Ecto neural progenitor cell (in vitro differentiated cells): ENCODE results near the gene TELO2.

Experiments used
- DNase-seq: peaks from one replicate; pipeline ENCODE4 v3.0.0-alpha.2; 2018; ENCODE audit warnings: low spot score

The TELO2 gene

DNA sequence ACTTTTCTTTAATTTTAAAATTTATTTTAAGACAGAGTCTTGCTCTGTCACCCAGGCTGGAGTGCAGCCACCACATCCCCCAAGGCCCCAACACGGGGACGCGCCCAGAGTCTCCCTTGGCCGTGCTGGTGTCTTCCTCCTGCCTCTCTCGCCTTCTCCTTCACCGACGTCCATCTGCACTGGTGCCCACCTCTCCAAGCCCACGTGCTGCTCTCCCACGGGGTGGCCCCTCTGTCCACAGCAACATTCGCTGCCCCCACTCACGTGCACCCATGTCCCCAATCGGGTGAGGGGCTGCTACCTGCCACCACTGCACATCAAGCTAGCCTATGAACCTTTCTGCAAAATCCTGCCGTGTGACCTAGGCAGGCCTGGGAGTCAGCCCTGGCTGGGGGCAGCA, 43.4 kb downstream of the TELO2 start:
- no peak for DNase-seq

DNA sequence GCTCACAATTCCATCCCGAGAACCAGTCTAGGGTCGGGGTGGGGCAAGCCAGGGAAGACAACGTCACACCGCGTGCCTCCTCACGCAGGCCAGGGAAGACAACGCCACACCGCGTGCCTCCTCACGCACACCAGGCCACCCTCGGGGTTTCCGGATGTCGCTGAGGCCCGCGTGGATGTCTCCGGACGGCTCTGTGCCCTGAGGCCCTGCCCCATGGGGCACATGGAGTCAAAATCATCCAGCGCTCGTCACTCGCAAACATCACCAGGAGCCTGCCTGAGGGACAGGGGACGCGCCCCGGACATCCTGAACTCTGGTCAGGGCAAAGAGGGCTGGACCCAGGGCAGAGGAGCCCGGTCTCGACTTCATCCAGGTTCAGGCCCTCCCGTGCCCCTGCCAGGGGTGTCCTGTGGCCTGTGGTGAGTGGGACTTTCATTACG, 44.0 kb downstream of the TELO2 start:
- DNase-seq = no peak

GRCh38 chr16:1537763-1538289, 44.7 kb downstream of the TELO2 start:
- DNase-seq = no peak

- no peak for DNase-seq
These were observed 45.8 kb downstream of the TELO2 start for GRCh38 chr16:1538804-1539520.

DNA sequence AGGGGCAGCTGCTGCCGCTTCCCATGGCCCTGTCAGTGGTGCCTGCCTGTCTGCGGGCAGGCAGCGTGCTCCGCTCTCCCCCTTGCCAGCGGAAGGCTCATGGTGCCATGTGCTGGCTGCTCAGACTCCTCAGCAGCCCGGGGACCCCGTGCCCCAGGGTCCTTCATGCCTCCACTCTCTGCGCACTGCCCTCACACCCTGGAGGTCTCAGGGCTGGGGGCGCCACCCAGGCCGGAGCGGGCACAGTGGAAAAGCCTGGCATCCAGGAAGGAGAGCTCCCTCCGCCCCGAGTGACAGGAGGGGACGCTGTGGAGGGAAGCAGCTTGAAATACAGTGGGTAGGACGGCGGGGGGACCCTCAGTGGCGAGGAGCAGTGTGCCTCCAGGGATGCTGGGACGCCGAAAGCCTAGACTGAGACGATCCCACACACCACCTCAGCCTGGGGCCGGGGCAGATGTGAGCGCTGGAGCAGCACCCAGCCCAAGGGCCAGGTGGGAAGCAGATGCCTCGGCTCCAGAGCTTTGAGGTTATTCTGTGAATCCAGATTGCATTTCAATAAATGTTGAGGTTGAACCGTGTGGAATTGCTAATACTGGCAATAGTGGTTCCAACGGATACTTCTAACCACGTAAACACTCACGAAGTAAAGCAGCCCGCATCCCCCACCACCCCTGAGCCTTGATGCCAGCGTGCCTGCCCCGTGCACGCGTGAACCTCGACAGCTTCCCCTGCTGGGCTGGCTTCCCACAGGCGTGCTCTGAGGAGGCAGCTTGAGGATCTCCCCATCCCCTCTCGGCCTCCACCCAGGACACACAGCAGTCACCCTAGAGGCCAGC, 46.8 kb downstream of the TELO2 start:
- DNase-seq = no peak

DNA sequence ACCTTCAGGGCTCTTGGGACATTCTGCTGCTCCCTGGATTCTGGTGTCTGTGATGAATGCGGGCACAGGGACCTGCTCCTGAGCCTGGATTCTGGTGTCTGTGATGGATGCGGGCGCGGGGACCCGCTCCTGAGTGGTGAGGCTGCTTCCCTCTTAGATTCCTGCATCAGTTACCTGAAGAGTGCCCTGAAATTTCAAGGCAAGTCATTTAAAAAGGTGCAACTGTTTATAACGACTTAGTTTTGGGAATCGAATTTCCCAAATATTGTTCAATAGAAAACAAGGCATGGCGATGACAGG, 47.3 kb downstream of the TELO2 start:
- DNase-seq = no peak

- DNase-seq = no peak
These were observed 48.4 kb downstream of the TELO2 start for GRCh38 chr16:1541293-1542165.

DNA sequence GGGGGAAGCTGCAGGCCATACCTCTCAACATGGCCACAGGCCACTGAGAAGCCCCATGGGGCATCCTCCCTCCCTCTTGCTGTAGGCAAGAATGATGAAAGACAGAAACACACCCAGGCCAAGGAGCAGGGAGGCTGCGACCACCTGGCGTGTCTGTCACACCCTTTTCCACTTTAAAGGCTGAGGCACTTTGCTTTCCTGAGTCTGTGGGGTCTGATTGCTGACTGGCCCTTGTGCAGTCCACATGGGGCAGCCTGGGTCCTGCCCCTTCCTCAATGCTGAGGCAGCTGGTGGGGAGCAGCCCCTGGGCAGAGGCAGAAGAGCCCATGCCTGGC, 49.0 kb downstream of the TELO2 start:
- DNase-seq = no peak

GRCh38 chr16:1542533-1542932, 49.4 kb downstream of the TELO2 start:
- no peak for DNase-seq

DNA sequence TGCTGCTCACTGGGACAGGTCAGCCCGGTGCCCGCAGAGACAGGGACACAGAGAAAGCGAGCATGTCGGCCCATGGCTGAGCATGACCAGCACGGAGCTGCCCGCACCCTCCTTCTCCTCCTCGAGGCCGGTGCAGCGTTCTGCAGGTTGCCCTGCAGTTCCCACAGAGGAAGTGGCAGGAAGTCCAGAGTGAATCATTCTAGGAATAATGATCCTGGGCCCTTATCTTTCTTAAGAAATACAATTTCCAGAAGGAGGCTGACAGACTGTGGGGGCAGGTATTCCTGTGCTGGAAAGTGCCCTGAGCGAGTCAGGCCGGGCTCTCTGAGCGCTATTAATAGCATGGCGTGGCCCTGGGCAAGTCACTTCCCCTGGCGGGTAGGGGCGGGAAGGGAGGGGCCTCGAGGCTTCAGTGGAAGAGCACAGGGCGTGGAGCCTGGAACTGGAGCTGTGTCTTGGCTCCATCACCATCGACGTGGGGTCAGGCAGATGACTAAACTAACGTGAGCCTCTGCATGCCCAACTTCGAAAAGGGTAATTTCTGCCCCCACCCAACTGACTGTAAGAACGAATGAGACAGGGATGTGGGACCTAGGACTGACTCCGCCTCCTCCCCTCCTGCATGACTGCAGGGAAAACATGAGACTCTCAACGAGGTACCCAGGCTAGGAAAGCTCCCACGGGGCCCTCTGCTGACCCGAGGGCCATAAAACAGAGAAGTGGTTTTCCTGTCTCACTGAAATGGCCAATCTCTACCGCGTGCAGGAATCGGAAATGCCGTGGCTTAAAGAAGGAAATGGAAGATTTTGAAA, 50.1 kb downstream of the TELO2 start:
- DNase-seq = no peak

GRCh38 chr16:1545044-1546040, 52.2 kb downstream of the TELO2 start:
- DNase-seq = no peak

DNA sequence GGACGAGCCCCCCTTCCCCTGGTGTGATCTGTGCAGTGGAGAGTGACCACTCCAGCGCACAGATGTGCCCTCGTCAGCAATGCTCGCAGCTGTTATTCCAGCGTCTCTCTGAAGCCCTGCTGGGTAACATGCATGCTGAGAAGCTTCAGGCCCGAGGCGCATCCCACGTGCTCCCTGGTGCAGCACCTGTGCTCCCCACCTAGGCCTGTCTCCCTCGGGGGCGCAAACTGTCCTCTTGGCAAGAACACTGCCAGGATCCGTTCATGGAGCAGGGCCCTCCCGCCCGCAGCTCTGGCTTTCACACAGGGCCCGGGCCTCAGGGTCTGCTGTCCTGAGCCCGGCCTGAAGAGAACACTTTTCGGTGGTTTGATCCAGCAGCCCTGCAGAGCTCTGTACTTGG, 53.3 kb downstream of the TELO2 start:
- no peak for DNase-seq

- DNase-seq = no peak
These were observed 55.1 kb downstream of the TELO2 start for GRCh38 chr16:1548233-1548632.

GRCh38 chr16:1548727-1549126, 55.6 kb downstream of the TELO2 start:
- DNase-seq = no peak

- no peak for DNase-seq
These were observed 56.9 kb downstream of the TELO2 start for GRCh38 chr16:1550069-1550468.

DNA sequence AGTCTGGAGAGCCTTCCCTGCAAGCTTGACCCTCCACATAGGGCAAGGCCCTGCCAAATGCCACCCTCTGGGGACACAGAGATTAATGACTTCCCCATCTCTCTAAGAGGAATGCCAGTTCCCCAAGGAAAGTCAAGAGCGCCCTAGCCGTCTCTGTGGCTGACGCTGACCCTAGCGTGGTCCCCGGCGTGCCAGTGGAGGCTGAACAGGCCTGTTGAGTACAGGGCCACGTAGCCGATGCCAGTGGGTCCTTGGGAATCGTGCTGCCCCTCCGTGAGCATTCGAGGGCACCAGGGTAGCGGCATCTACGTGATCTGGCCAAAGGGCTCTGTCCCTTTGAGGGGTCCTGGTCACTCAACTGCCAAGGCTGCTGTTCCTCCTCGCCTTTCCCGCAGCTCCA, 57.5 kb downstream of the TELO2 start:
- DNase-seq = no peak

GRCh38 chr16:1551166-1551565, 58.0 kb downstream of the TELO2 start:
- DNase-seq = no peak

DNA sequence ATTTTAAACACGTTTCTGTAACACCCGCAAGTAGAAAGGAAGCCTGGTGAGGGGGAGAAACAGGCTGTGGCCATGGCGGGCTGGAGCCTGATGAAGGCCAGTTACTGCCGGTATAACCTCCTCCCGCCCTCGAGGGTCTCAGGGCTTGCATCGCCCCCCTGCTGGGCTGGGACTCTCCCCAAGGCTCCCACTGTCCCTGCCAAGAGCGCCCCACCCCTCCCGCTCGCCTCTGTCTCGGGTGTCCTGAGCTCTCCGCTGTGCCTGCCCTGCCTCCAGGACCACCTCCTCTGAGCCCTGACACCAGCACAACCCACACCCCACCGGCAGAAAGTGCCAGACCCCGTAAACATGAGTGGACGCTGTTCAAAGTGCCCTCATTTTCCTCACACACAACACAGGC, 59.0 kb downstream of the TELO2 start:
- DNase-seq = no peak

- DNase-seq = no peak
These were observed 61.0 kb downstream of the TELO2 start for GRCh38 chr16:1553946-1554825.
